Hepatocyte (in vitro differentiated cells): ENCODE results near the gene ITGA1.

Experiments used
- CTCF ChIP-seq: fragments of 200-600 bp; sonication (generic); IDR thresholded peaks from 2 replicates; pipeline ENCODE4 v1.5.1; 2016; ENCODE audit warnings: antibody characterized with exemption, mild to moderate bottlenecking; ENCODE audit not compliant: poor library complexity
- EZH2phosphoT487 ChIP-seq: fragments of 200-600 bp; sonication (generic); IDR thresholded peaks from one replicate; pipeline ENCODE4 v1.6.1; 2018; ENCODE audit warnings: antibody characterized with exemption, mild to moderate bottlenecking, low read depth, moderate library complexity; ENCODE audit not compliant: unreplicated experiment, severe bottlenecking

DNA sequence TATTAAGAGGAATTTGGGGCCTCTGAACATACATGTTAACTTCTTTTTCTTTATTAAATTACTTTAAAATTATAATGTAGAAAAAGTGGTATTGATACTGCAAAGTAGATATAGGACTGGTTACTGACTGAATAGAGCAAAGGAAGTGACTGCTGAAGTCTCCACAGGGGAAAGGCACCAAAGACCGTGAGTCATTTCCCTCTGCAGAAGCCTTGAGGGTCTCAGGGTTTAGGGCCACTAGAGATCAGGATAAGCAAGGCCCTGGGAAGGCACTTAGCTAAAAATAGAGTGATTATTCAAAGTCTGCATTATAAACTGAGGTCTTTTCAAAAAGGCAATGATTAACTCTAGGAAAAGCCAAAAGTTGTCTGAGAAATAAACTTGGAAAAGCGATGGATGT, 44.7 kb upstream of the ITGA1 start:
- no peak for TF ChIP-seq CTCF
- no peak for TF ChIP-seq EZH2phosphoT487
